ENCODE measurements around the gene CDC42BPB. TPM values are rescaled to one million over a fixed set of nuclear protein-coding genes. Genes with fewer than 3 reads are reported as not detected.

The CDC42BPB gene
- total RNA-seq, 1 donor from 2014 or later: 48.2 TPM

GRCh38 chr14:103091041-103091882 is 33.9 kb upstream of the CDC42BPB start:
- Histone ChIP-seq H3F3A (ENCODE audit: low read depth) (peaks cover 4% of the 10 kb centered on the region), H3K9ac (no peak overlapping the region), H3K9me3 (ENCODE audit: low read depth) (no peaks in the 10 kb centered on the region), H3K36me3 (no peaks in the 10 kb centered on the region), H4K20me1 (ENCODE audit: low read depth) (no peaks in the 10 kb centered on the region), H3K27me3 (peaks cover 25% of the 10 kb centered on the region), H3K4me1 (no peaks in the 10 kb centered on the region), H2AFZ (replicated peaks) (peak overlapping the region; percentile 81), H3K79me2 (ENCODE audit: low read depth) (no peaks in the 10 kb centered on the region), H3K27ac (no peak overlapping the region), H3K4me2 (peak overlapping the region; percentile 77), H3K4me3 (peak overlapping the region; percentile 49)
- Mint-ChIP-seq H3K36me3 (no peaks in the 10 kb centered on the region), H3K27me3 (ENCODE audit: insufficient read depth, low read depth) (peaks cover 13% of the 10 kb centered on the region), H3K27ac (no peak overlapping the region), H3K9me3 (no peaks in the 10 kb centered on the region), H3K4me3 (peak overlapping the region; percentile 38), H3K4me1 (peaks cover 12% of the 10 kb centered on the region)
- no peak for TF ChIP-seq EZH2 (IDR thresholded peaks at IDR 0.05)
- peak; percentile 63 for TF ChIP-seq CTCF (IDR thresholded peaks at IDR 0.05)
- no peak for TF ChIP-seq EZH2phosphoT487 (IDR thresholded peaks at IDR 0.05)
- peak; percentile 84 for DNase-seq (ENCODE audit: low spot score)

- Histone ChIP-seq H3K9me3 (ENCODE audit: low read depth) (no peaks in the 10 kb centered on the region), H3K79me2 (ENCODE audit: low read depth) (no peaks in the 10 kb centered on the region), H3F3A (ENCODE audit: low read depth) (peaks cover 4% of the 10 kb centered on the region), H2AFZ (replicated peaks) (no peak overlapping the region), H3K4me2 (no peak overlapping the region), H3K27ac (no peak overlapping the region), H3K4me1 (no peaks in the 10 kb centered on the region), H3K9ac (no peak overlapping the region), H3K4me3 (no peak overlapping the region), H3K27me3 (peaks cover 29% of the 10 kb centered on the region), H4K20me1 (ENCODE audit: low read depth) (no peaks in the 10 kb centered on the region), H3K36me3 (no peaks in the 10 kb centered on the region)
- H3K9me3 Mint-ChIP-seq: no peaks in the 10 kb centered on the region
- H3K36me3 Mint-ChIP-seq: no peaks in the 10 kb centered on the region
- DNase-seq (ENCODE audit: low spot score): no peak
- peak overlapping the region; percentile 27 for H3K4me3 Mint-ChIP-seq
- no peak for TF ChIP-seq EZH2 (IDR thresholded peaks at IDR 0.05)
- TF ChIP-seq EZH2phosphoT487 (IDR thresholded peaks at IDR 0.05): no peak
- no peak for TF ChIP-seq CTCF (IDR thresholded peaks at IDR 0.05)
- H3K4me1 Mint-ChIP-seq: peaks cover 12% of the 10 kb centered on the region
- H3K27ac Mint-ChIP-seq: no peak overlapping the region
- peaks cover 14% of the 10 kb centered on the region for H3K27me3 Mint-ChIP-seq (ENCODE audit: insufficient read depth, low read depth)
Measured at GRCh38 chr14:103090481-103091020, 33.2 kb upstream of the CDC42BPB start.

GRCh38 chr14:103089386-103090335 is 32.3 kb upstream of the CDC42BPB start:
- Mint-ChIP-seq H3K4me1 (peaks cover 12% of the 10 kb centered on the region), H3K4me3 (no peak overlapping the region), H3K27ac (no peak overlapping the region), H3K9me3 (no peaks in the 10 kb centered on the region), H3K36me3 (no peaks in the 10 kb centered on the region), H3K27me3 (ENCODE audit: insufficient read depth, low read depth) (peaks cover 16% of the 10 kb centered on the region)
- DNase-seq (ENCODE audit: low spot score): no peak
- Histone ChIP-seq H3K9ac (no peak overlapping the region), H4K20me1 (ENCODE audit: low read depth) (no peaks in the 10 kb centered on the region), H3K27me3 (peaks cover 38% of the 10 kb centered on the region), H3K79me2 (ENCODE audit: low read depth) (no peaks in the 10 kb centered on the region), H3F3A (ENCODE audit: low read depth) (peaks cover 4% of the 10 kb centered on the region), H3K4me3 (no peak overlapping the region), H2AFZ (replicated peaks) (no peak overlapping the region), H3K9me3 (ENCODE audit: low read depth) (no peaks in the 10 kb centered on the region), H3K4me2 (no peak overlapping the region), H3K4me1 (no peaks in the 10 kb centered on the region), H3K36me3 (no peaks in the 10 kb centered on the region), H3K27ac (no peak overlapping the region)
- TF ChIP-seq CTCF (IDR thresholded peaks at IDR 0.05): no peak

Data from neural progenitor cell (in vitro differentiated cells).